Activated CD4-positive, CD25-positive, alpha-beta regulatory T cell treated with anti-CD3 and anti-CD28 coated beads, Interleukin-2, amount 50 U/mL, for 16 hours (primary cell): ENCODE results near the gene COMT.

Experiments
- DNase-seq: peaks from one replicate; pipeline ENCODE4 v3.0.0-alpha.2; 2020; ENCODE audit warnings: low read depth, low spot score

COMT gene

DNA sequence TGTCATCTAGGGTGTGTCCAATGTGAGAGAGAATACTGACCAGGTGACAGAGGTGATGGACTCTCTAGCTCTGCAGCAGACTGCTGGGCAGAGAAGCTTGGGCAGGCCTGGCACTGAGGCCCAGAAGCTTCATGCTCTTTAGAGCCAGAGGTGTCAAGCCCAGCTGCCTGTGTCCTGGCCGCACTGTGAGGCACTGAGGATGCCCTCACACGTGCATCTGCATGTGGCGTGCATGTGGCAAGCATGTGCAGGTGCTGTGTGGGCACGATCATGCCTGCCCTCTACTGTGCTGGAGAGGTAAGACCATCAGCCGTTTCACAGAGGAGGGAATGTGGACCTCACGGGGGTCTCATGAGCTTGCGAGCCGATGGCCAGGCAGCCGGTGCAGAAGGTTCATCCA, 15.9 kb downstream of the COMT start:
- no peak for DNase-seq

DNA sequence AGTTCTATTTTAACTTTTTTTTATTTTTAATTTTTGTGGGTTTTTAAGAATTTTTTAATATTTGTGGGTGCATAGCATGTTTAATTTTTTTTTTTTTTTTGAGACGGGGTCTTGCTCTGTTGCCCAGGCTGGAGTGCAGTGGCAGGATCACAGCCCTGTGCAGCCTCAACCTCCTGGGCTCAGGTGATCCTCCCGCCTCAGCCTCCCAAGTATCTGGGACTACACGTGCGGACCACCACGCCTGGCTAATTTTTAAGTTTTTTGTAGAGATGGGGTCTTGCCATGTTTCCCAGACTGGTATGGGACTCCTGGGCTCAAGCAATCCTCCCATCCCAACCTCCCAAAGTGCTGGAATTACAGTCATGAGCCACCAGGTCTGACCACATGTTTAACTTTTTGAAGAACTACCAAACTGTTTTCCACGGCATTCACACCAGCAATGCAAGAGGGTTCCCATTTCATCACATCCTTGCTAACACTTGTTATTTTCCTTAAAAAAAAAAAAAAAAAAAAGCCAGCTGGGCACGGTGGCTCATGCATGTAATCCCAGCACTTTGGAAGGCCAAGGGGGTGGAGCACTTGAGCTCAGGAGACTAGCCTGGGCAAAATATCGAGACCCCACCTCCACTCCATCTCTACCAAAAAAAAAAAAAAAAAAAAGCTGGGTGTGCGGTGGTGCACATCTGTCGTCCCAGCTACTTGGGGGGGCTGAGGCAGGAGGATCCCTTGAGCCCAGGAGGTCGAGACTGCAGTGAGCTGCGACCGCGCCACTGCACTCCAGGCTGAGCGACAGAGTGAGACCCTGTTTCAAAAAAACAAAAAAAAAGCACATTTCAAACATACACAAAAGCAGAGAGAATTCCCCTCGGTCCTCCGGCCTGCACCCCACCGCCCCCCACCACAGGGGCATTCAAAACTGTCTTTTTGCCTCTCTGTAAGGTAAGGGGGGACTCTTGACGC, 16.8 kb downstream of the COMT start:
- DNase-seq, result no peak

DNA sequence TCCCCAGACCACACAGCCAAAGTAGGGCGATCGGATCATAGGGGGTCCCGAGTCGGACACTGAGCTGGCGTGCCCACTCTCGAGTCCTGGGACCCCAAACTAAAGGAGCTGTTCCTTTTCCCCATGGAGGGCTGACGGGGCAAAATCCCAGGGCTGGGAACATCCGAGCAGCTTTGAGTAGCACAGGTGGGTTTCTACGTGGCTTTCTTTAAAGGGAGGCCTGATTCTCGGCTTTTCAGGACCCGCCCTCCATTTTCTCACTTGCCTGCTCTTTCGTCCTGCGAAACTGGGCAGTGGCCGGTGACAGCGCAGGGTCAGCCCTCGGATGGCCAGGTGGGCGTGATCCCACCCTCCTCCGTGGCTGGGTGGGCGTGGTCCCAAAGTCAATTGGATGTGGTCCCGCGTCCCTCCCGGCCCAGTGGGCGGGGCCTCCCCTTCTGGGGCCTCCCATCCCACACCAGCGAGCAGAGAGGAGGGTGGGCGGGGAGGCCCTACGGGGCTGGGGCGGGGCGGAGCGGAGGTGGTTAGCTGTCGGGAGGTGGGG, 17.5 kb downstream of the COMT start:
- no peak for DNase-seq

DNA sequence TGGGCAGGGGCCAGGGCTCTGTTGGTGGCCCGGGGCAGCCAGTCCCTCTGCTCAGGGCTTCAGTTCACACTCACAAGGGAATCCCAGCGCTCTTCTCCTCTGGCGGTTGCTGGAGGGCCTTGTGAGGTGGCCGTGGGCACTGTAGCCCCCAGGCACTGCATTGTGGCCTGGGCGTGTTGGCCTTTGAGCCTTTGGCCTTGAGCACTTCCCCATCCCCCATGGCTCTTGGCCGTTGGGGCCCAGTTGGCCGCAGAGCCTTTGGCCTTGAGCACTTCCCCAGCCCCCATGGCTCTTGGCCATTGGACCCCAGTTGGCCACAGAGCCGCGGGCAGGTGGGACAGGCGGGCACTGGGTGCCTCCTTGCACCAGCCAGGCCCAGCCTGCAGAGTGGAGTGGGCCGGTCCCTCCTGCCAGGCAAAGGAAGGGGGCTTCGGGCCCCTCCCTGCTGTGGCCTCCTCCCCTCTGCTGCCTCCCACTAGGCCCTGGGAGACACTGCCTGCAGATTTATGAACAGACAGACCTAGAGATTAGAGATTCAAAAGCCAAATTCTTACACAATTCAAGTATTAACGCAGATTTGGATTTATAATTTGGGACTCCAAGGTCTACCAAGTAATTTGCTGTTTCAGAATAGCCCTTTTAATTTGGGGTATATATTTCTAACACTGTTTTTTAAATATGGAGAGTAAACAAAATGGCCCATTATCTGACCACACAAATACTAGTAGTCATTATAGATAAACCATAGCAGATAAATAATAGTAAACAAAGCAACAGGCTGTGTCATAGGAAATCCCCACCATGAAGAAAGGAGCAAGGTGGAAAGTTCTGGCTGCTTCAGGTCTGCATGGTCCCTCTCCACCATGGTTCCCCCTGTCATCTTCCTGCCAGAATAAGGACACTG, 18.3 kb downstream of the COMT start:
- no peak for DNase-seq

DNA sequence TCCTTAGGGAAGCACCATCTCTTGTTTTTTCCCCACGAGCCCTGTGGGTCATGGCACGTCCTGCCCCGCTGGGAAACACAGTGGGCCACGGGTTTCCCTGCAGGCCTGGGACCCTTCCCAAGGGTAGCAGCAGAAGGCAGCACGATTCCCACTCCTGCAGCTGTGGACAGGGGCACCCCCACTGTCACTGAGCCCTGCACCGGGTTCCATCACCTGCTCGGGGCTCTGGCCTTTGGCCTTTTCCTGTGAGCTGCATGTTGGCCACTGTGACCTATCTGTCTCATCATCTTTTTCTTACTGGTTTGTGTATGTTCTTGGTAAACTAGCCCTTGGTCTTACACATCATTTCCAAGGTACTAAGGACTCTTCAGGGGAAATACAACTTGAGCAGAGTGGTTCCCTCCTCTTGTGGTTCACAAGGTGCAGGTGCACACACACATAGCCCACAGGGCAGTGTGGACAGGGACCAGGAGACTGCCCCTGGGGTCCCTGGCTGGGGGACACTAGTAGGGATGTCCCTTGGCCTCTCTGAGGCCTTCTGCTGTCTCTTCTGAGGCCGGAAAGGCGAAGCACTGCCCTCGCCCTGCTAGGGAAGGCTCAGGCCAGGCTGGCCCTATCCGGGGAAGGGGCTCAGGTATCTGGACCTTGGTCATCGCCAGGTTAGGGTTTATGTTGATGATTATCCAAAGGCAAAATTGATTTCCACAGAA, 19.1 kb downstream of the COMT start:
- DNase-seq, result no peak

DNA sequence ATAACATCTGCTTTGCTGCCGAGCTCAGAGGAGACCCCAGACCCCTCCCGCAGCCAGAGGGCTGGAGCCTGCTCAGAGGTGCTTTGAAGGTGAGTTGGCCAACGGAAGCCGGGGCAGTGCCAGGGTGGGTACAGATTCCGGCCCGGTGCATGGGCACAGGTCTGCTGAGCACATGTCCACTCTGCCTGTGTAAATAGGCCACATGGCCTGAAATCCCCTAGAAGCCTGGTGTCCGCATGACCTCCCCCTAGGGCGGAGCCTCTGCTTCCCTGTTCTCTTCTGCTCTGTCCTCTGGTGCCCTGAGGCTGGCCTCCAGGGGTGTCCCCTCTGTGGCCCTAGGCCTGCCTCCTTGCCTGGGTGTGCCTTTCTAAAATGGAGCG, 19.6 kb downstream of the COMT start:
- no peak for DNase-seq

DNA sequence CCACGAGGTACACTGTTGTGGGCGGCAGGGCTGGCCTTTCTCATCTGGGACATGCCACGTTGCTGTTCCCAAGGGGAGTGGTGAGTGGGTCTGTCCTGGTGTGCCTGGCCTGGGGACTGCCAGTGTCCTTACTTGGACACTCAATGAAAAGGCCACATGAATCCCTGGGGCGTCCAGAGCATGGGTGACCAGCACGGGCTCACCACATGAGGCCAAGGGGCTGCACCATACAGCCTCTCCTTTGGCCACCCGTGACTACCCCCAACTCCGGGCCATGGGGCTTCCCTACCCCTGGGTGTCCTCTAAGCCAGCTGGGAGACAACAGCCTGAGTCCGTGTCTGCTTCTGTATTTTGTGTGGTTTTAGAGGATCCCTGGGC, 20.3 kb downstream of the COMT start:
- no peak for DNase-seq

DNA sequence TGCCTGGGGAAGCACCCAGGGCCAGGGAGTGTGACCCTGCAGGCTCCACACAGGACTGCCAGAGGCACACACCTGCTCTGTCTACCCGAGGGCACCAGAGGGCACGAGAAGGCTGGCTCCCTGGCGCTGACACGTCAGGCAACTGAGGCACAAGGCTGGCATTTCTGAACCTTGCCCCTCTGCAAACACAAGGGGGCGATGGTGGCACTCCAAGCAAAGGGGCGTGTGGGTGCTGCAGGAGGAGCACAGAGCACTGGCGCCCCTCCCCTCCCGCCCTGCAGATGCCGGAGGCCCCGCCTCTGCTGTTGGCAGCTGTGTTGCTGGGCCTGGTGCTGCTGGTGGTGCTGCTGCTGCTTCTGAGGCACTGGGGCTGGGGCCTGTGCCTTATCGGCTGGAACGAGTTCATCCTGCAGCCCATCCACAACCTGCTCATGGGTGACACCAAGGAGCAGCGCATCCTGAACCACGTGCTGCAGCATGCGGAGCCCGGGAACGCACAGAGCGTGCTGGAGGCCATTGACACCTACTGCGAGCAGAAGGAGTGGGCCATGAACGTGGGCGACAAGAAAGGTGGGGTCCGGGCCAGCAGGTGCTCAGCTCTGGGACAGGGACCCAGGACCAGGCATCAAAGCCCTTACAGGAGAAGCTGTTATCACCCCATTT, 20.8 kb downstream of the COMT start:
- DNase-seq, result no peak

DNA sequence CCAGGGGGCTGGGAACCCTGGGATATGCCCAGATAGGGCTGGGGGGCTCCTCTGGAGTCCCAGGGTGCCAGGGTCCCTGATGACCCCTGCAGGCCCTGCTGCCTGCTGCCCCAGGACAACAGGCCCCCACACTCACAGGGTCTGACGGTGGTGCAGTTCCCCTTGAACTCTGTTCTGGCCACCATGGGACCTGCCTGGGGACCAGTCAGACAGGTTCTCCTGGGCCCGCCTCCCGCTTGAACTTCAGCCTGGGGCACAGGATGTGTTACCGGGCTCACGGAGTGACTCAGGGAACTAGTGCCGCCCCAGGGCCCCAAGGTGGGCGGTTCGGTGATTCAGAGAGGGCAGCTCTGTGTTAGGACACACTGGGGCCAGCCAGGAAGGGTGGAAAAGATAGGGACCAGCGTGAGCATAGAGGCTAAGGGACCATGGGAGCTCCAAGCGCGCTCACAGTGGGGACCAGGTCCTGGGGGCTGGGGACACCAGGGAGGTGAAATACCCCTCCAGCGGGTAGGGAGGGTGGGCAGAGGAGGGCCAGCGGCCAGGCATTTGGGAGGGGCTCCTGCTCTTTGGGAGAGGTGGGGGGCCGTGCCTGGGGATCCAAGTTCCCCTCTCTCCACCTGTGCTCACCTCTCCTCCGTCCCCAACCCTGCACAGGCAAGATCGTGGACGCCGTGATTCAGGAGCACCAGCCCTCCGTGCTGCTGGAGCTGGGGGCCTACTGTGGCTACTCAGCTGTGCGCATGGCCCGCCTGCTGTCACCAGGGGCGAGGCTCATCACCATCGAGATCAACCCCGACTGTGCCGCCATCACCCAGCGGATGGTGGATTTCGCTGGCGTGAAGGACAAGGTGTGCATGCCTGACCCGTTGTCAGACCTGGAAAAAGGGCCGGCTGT, 21.6 kb downstream of the COMT start:
- no peak for DNase-seq

DNA sequence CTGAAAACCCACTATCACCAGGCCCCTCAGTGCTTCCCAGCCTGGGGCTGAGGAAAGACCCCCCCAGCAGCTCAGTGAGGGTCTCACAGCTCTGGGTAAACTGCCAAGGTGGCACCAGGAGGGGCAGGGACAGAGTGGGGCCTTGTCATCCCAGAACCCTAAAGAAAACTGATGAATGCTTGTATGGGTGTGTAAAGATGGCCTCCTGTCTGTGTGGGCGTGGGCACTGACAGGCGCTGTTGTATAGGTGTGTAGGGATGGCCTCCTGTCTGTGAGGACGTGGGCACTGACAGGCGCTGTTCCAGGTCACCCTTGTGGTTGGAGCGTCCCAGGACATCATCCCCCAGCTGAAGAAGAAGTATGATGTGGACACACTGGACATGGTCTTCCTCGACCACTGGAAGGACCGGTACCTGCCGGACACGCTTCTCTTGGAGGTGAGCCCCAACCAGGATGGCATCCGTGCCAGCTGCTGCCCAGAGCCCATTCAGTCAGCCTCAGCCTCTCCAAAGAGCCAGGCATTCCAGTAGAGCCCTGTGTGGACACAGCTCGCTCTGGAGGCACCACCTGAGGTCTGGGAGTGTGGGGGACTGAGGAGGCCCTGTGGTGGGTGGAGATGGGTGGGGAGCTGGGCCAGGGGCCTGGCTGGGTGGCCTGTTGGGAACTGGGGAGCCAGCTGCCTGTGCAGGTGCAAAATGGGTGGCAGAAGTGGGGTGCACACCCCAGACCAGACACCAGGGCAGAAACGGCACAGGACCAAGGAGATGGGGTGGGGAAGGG, 22.5 kb downstream of the COMT start:
- DNase-seq, result no peak

DNA sequence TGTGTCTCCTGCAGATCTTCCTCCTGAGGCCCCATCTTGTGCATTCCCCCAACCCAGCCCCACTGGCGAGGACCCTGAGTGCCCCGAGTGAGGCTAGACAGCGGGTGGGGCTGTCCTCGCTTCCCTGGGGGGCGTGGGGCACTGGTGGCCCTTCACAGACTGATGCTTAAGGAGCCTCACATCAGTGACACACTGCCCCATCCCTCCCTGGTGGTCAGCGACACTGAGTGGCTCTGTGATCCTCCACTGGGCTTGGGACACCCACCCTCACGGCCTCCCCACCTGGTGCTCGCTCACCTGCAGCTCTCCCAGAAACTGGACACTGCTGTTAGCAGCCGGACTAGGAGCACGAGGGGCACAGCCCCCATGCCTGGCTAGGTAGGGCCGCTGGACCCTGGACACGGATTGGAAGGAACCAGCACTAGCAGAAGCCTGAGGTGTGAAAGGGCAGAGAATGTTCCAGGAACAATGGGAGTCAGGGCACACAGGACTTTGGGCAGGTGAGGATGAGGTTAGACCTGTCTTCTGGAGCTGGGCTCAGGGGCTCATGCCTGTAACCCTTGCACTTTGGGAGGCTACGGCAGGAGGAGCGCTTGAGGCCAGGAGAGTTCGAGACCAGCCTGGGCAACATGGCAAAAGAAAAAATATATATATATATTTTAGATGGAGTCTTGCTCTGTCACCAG, 23.3 kb downstream of the COMT start:
- DNase-seq, result no peak

DNA sequence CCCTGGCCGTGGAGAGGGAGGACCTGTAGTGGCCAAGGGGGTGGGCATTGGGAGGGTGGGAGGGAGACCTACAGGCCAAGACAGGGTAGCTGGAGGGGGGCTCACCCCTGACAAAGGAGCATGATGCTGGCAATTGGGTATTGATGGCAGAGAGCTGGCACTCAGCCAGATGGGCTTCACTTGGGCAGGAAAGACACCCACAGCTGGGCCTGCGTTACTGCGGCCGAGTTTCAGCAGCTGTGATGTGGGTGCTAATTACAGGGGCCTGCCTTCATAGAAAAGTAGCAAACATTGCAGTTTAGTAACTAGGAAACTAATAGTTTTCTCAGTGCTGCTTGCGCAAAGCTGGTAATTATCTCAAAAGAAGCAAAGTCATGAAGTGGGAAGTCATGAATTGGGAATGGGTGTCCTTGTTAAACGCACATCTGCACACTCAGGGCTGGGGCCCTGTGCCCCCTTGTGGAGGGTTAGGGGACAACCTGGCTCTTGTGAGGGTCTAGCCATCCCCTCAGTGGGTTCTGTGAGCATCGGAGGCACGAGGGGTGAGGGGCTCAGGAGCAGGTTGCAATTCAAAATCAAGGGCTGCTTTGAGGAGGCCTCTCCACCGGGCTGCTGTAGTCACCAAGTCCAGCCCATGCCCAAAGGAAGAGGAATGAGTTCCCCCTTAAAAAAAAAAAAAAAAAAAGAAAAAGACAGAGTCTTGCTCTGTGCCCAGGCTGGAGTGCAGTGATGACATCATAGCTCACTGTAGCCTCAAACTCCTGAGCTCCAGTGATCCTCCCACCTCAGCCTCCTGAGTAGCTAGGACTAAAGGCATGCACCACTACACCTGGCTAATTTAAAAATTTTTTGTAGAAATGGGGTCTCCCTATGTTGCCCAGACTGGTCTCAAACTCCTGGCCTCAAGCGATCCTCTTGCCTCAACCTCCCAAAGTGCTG, 24.5 kb downstream of the COMT start:
- DNase-seq, result no peak

DNA sequence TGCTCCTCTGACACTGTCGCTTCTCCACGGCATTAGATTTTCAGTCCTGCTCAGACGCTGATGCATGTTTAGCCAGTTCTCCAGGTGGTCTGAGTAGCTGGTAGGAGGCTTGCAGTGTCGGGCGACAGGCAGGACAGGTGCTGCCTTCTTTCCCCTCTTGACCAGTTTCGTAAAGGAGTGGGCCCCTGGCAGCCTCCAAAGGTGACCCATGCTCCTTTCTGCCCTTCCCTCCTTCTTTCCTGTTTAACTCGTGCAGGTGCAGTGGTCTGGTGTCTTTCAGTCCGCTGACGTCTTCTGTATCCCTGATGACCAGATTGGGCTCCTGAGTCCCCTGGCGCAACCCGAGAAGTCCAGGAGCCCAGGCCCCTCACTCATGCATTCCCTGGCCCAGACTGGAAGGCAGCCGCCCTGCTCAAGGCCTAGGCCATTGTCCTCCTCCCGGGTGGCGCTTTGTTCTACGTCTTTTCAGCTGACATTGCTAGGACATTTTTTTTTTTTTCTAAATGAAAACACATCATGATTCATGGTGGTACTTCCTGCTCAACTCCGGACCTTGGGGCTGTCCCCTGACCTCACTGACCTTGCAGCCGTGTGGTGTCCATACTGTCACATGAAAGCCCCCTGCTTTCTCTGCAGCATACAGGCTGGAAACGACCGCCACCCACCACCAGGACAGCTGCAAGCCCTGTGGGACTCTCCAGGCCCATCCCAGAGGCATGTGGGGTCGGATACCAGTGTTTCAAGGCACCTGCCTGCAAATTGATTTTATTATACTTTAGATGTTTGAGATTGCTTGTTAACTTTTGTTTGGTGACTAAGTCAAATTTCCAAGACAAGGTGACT, 25.6 kb downstream of the COMT start:
- DNase-seq, result no peak

DNA sequence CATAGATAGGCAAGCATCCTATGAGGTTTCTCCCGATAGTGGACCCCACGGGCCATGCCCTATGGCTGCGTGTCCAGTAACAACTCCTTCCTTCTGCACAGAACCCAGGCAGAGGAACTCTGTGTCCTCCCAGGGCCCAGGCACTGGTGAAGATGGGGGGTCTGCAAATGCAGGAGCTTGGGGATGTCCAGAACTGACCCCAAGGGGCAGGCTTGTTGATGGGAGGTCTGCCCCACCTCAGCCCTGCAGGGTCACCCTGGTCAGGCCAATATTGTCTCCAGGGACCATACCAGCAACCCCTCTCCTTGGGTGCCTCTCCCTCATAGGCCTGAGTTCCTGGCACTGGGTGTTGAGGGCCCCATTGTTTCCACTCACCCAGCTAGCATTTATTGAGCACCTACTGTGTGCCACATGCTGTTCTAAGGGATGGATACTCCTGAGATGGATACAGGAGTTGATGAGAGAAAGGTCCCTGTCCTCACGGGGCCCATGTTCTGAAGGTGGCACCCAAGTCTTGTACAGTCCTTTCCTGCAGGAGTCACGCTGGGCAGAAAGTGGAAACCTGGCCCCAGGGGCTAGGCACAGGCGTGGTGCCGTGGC, 26.4 kb downstream of the COMT start:
- DNase-seq, result no peak

DNA sequence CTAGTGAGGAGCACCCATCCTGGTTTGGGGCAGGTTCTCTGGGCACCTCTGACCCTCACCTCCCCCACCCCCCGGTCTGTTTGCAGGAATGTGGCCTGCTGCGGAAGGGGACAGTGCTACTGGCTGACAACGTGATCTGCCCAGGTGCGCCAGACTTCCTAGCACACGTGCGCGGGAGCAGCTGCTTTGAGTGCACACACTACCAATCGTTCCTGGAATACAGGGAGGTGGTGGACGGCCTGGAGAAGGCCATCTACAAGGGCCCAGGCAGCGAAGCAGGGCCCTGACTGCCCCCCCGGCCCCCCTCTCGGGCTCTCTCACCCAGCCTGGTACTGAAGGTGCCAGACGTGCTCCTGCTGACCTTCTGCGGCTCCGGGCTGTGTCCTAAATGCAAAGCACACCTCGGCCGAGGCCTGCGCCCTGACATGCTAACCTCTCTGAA, 26.9 kb downstream of the COMT start:
- no peak for DNase-seq
